HCT116 (cell line): ENCODE measurements around the gene PTMS. TPM values are rescaled to one million over a fixed set of nuclear protein-coding genes. Genes with fewer than 3 reads are reported as not detected.

ENCODE experiments used
- ATAC-seq: fragments of 200-7000 bp; cut with Tn5 transposase; 2 replicates; pipeline ENCODE4 v1.9.1; 2020; ENCODE audit warnings: mild to moderate bottlenecking, moderate library complexity
- BruUV-seq: library from RNA; stranded (reverse); fragments of 400-500 nt; replicated peaks from 2 replicates; lab custom pipeline; 2021; lab: Mats Ljungman, UMichigan
- CTCF ChIA-PET: fragments of 300-600 bp; sonication (Branson Sonifier 250); formaldehyde crosslinking; loops from one replicate; lab custom pipeline; 2021; ENCODE audit warnings: antibody characterized with exemption; lab: Charles Lee
- POLR2A ChIA-PET: fragments of 300-600, 350-600 bp; sonication (Branson Sonifier 250); formaldehyde crosslinking; loops from one replicate; lab custom pipeline; 2021; ENCODE audit warnings: antibody characterized with exemption; lab: Charles Lee
- RAD21 ChIA-PET, 2 experiments: fragments of 300-600 bp; sonication (Branson Sonifier 250); formaldehyde crosslinking; loops; one replicate each; lab custom pipeline; 2023; ENCODE audit warnings: low total read pairs in 2 of 2; ENCODE audit not compliant: uncharacterized antibody in 2 of 2, unreplicated experiment in 2 of 2, low non-redundant PET in 1 of 2; lab: Charles Lee
- DNase-seq: peaks from one replicate; pipeline ENCODE4 v3.0.0-alpha.2; 2010; ENCODE audit warnings: low read depth, low spot score
- H2AFZ ChIP-seq: fragments of 200-600 bp; shearing (Covaris generic), sonication (generic); 2 replicates; pipeline ENCODE4 v1.6.1; 2017; ENCODE audit warnings: low read depth, mixed run types, mixed read lengths, antibody characterized with exemption, low read length; ENCODE audit not compliant: poor library complexity, severe bottlenecking
- H3K27ac ChIP-seq: 2 replicates; pipeline ENCODE4 v1.5.1; 2012; ENCODE audit warnings: low read depth, low read length
- H3K27me3 ChIP-seq: fragments of 200-600 bp; sonication (generic); 2 replicates; pipeline ENCODE4 v1.6.1; 2016; ENCODE audit warnings: mixed run types, low read length, mixed read lengths; ENCODE audit not compliant: insufficient read depth
- H3K36me3 ChIP-seq, 2 experiments: fragments of 200-500 bp in 1 of 2; fragments of 200-600 bp in 1 of 2; sonication (Bioruptor generic) in 1 of 2; sonication (generic) in 1 of 2; 2 replicates each; pipeline versions ENCODE4 v1.5.1 to v1.6.1; 2014 to 2016; ENCODE audit warnings: low read length in 2 of 2, inconsistent platforms in 1 of 2, mixed read lengths in 1 of 2, mixed run types in 1 of 2; ENCODE audit not compliant: insufficient read depth in 2 of 2, control insufficient read depth in 1 of 2
- H3K4me1 ChIP-seq, 2 experiments: fragments of 200-600 bp in 1 of 2; sonication (generic) in 1 of 2; 2 replicates each; pipeline versions ENCODE4 v1.5.1 to v1.6.1; 2012 to 2017; ENCODE audit warnings: low read length in 2 of 2, inconsistent platforms in 1 of 2, mild to moderate bottlenecking in 1 of 2, mixed read lengths in 1 of 2, mixed run types in 1 of 2, moderate library complexity in 1 of 2; ENCODE audit not compliant: insufficient read depth in 2 of 2, control insufficient read depth in 1 of 2
- H3K4me2 ChIP-seq: fragments of 200-600 bp; sonication (generic); 2 replicates; pipeline ENCODE4 v1.6.1; 2017; ENCODE audit warnings: mixed run types, low read length, mixed read lengths
- H3K4me3 ChIP-seq, 2 experiments: fragments of 200-600 bp in 1 of 2; sonication (generic) in 1 of 2; replicated peaks in 1 of 2; 2 replicates each; pipeline ENCODE4 v1.5.1; 2011 to 2016; ENCODE audit warnings: low read length in 2 of 2, control low read depth in 1 of 2, low read depth in 1 of 2, mild to moderate bottlenecking in 1 of 2, mixed read lengths in 1 of 2, mixed run types in 1 of 2
- H3K79me2 ChIP-seq: fragments of 200-600 bp; sonication (generic); 2 replicates; pipeline ENCODE4 v1.6.1; 2017; ENCODE audit warnings: mild to moderate bottlenecking, mixed run types, low read length, moderate library complexity, mixed read lengths; ENCODE audit not compliant: insufficient read depth
- H3K9ac ChIP-seq: fragments of 200-600 bp; sonication (generic); 2 replicates; pipeline ENCODE4 v1.6.1; 2016; ENCODE audit warnings: low read length, mixed read lengths
- H3K9me2 ChIP-seq: fragments of 200-600 bp; sonication (generic), shearing (Covaris generic); 2 replicates; pipeline ENCODE4 v1.6.1; 2017; ENCODE audit warnings: mixed run types, mild to moderate bottlenecking, moderate library complexity; ENCODE audit not compliant: insufficient read depth
- H3K9me3 ChIP-seq, 2 experiments: fragments of 200-500 bp in 1 of 2; fragments of 200-600 bp in 1 of 2; sonication (Bioruptor generic) in 1 of 2; sonication (generic) in 1 of 2; 2 replicates each; pipeline ENCODE4 v1.6.1; 2014 to 2017; ENCODE audit warnings: low read length in 2 of 2, mixed read lengths in 2 of 2, inconsistent platforms in 1 of 2, low read depth in 1 of 2, mild to moderate bottlenecking in 1 of 2, mixed run types in 1 of 2, moderate library complexity in 1 of 2; ENCODE audit not compliant: control insufficient read depth in 1 of 2, insufficient read depth in 1 of 2
- H4K20me1 ChIP-seq: fragments of 200-600 bp; sonication (generic), shearing (Covaris generic); 2 replicates; pipeline ENCODE4 v1.6.1; 2017; ENCODE audit warnings: mixed run types, mild to moderate bottlenecking, moderate library complexity; ENCODE audit not compliant: insufficient read depth
- CEBPB ChIP-seq: IDR thresholded peaks from 2 replicates; pipeline ENCODE4 v1.6.1; 2012; ENCODE audit warnings: low read depth
- CTCF ChIP-seq, 3 experiments: fragments of 200-600 bp in 1 of 3; sonication (generic) in 1 of 3; IDR thresholded peaks in 2 of 3; conservative IDR thresholded peaks in 1 of 3; 2 replicates each; pipeline ENCODE4 v1.5.1; 2012 to 2017; ENCODE audit warnings: low read depth in 2 of 3, low read length in 2 of 3, antibody characterized with exemption in 1 of 3, borderline replicate concordance in 1 of 3, control low read depth in 1 of 3, mild to moderate bottlenecking in 1 of 3, mixed read lengths in 1 of 3, mixed run types in 1 of 3, moderate library complexity in 1 of 3; ENCODE audit not compliant: insufficient read depth in 1 of 3
- EGR1 ChIP-seq: IDR thresholded peaks from 2 replicates; pipeline ENCODE4 v1.6.1; 2012; ENCODE audit warnings: low read depth
- EZH2 ChIP-seq: fragments of 200-600 bp; sonication (generic); IDR thresholded peaks from 2 replicates; pipeline ENCODE4 v1.6.1; 2017; ENCODE audit warnings: antibody characterized with exemption, mixed run types
- EZH2phosphoT487 ChIP-seq: fragments of 200-600 bp; IDR thresholded peaks from 2 replicates; pipeline ENCODE4 v1.6.1; 2018; ENCODE audit warnings: antibody characterized with exemption, borderline replicate concordance
- FOSL1 ChIP-seq: IDR thresholded peaks from 2 replicates; pipeline ENCODE4 v1.6.1; 2012; ENCODE audit warnings: low read depth
- MAX ChIP-seq: IDR thresholded peaks from 2 replicates; pipeline ENCODE4 v1.6.1; 2012
- POLR2A ChIP-seq: IDR thresholded peaks from 2 replicates; pipeline ENCODE4 v1.7.0; 2011; ENCODE audit warnings: borderline replicate concordance; ENCODE audit not compliant: insufficient read depth, insufficient read length; ENCODE audit errors: extremely low read depth
- RAD21 ChIP-seq: IDR thresholded peaks from 2 replicates; pipeline ENCODE4 v1.6.1; 2012; ENCODE audit warnings: low read depth, mild to moderate bottlenecking
- SIN3A ChIP-seq: IDR thresholded peaks from 2 replicates; pipeline ENCODE4 v1.6.1; 2012; ENCODE audit warnings: low read depth
- SRF ChIP-seq: IDR thresholded peaks from 2 replicates; pipeline ENCODE4 v1.6.1; 2012; ENCODE audit warnings: low read depth
- TCF7L2 ChIP-seq: IDR thresholded peaks from 2 replicates; pipeline ENCODE4 v1.7.0; 2011; ENCODE audit warnings: borderline replicate concordance, inconsistent platforms; ENCODE audit not compliant: insufficient read depth, insufficient read length; ENCODE audit errors: extremely low read depth
- YY1 ChIP-seq: IDR thresholded peaks from 2 replicates; pipeline ENCODE4 v1.6.1; 2011; ENCODE audit warnings: low read length, low read depth, moderate library complexity, mild to moderate bottlenecking; ENCODE audit not compliant: insufficient replicate concordance; ENCODE audit errors: extremely low read depth
- ZFX ChIP-seq: fragments of 450-650 bp; IDR thresholded peaks from 2 replicates; pipeline ENCODE4 v1.6.1; 2017
- intact Hi-C: fragments of 100-400 bp; cut with micrococcal nuclease; formaldehyde crosslinking; loops from 2 replicates; pipeline ENCODE4 v1.10.0; 2022
- total RNA-seq: library from RNA; stranded (reverse); gene quantifications from one replicate; pipeline ENCODE4 v1.2.1, GENCODE V29; 2021; ENCODE audit not compliant: unreplicated experiment
- TF ChIP-seq, protein P1 (sequence below): IDR thresholded peaks from 2 replicates; pipeline ENCODE4 v1.6.1; 2011; ENCODE audit warnings: mild to moderate bottlenecking, low read length, moderate library complexity; ENCODE audit not compliant: insufficient replicate concordance; ENCODE audit errors: extremely low read depth
- TF ChIP-seq, protein P2 (sequence below): IDR thresholded peaks from 2 replicates; pipeline ENCODE4 v1.6.1; 2012

PTMS gene
- total RNA-seq, 1 experiment from 2014 or later, result 494 TPM

DNA sequence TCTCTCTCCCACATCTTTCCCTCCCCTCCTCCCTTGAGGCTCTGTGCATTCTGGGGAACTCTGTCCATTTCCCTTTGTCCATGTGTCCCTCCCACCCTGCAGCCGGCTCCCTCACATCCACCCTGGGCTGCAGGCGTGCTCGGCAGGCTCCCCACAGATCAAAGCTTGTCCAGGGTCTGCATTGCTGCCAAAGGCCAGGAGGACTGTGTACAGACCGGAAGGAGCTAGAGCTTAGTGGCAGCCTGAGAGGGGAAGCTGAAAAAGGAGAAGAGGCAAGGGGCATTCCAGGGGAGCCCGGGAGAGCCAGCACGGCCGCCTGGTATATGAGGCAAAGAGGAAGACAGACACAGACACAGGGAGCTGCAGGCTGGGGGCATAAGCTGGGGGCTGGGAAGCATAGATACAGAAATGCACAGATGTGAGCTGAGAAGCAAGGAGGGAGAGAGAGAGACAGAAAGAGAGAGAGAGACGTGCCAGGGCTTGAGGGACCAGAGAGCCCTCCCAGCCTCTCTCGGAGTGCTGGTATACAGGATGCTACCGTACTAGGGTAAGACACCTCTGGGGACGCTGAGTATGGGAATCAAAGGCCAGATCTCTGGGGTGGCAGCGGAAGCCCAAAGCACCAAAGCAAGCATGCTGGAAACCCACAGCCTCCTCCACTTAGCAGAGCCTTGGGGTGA lies 26.5 kb downstream of the PTMS start:
- H3K9ac ChIP-seq, result no peak overlapping the region
- DNase-seq (no peak), ATAC-seq (no peak)
- TF ChIP-seq SIN3A (no peak), YY1 (no peak), MAX (no peak), RAD21 (no peak), EZH2phosphoT487 (no peak), CTCF (IDR thresholded peaks at IDR 0.05 in 2 of 3, conservative IDR thresholded peaks at IDR 0.05 in 1 of 3; ENCODE audit: borderline replicate concordance in 1 of 3, insufficient read depth in 1 of 3, low read depth in 2 of 3, low read length in 2 of 3) (no peak), TCF7L2 (no peak), EGR1 (no peak), SRF (no peak), EZH2 (no peak), CEBPB (no peak), ZFX (no peak), POLR2A (no peak), FOSL1 (no peak)
- TF ChIP-seq, protein P1, sequence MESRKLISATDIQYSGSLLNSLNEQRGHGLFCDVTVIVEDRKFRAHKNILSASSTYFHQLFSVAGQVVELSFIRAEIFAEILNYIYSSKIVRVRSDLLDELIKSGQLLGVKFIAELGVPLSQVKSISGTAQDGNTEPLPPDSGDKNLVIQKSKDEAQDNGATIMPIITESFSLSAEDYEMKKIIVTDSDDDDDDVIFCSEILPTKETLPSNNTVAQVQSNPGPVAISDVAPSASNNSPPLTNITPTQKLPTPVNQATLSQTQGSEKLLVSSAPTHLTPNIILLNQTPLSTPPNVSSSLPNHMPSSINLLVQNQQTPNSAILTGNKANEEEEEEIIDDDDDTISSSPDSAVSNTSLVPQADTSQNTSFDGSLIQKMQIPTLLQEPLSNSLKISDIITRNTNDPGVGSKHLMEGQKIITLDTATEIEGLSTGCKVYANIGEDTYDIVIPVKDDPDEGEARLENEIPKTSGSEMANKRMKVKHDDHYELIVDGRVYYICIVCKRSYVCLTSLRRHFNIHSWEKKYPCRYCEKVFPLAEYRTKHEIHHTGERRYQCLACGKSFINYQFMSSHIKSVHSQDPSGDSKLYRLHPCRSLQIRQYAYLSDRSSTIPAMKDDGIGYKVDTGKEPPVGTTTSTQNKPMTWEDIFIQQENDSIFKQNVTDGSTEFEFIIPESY, result no peak
- TF ChIP-seq, protein P2, sequence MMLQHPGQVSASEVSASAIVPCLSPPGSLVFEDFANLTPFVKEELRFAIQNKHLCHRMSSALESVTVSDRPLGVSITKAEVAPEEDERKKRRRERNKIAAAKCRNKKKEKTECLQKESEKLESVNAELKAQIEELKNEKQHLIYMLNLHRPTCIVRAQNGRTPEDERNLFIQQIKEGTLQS, result no peak
- H3K4me3 ChIP-seq, result no peak overlapping the region
- ChIA-PET POLR2A (no interaction called here), CTCF (no interaction called here), RAD21 (no interaction called here)
- intact Hi-C loops, result no loop called here
- no peaks in the 10 kb centered on the region for H3K9me2 ChIP-seq
- H3K9me3 ChIP-seq, result no peaks in the 10 kb centered on the region
- no peak overlapping the region for H2AFZ ChIP-seq
- no peaks in the 10 kb centered on the region for H4K20me1 ChIP-seq
- H3K27me3 ChIP-seq, result no peaks in the 10 kb centered on the region
- no TSS peak for BruUV-seq
- H3K4me1 ChIP-seq, result no peaks in the 10 kb centered on the region
- H3K4me2 ChIP-seq, result no peak overlapping the region
- no peak overlapping the region for H3K27ac ChIP-seq
- no peaks in the 10 kb centered on the region for H3K36me3 ChIP-seq
- H3K79me2 ChIP-seq, result no peaks in the 10 kb centered on the region
